WTC11 (cell line): ENCODE data around the gene VAMP2. TPM values are rescaled to one million over a fixed set of nuclear protein-coding genes. Genes with fewer than 3 reads are reported as not detected.

Experiments used
- ATAC-seq: fragments of 200-7000 bp; cut with Tn5 transposase; 2 replicates; pipeline ENCODE4 v1.10.0; 2021; ENCODE audit warnings: mild to moderate bottlenecking, moderate library complexity
- CTCF ChIA-PET: fragments of 300-600 bp; sonication (Branson Sonifier 250); formaldehyde crosslinking; loops from one replicate; lab custom pipeline; 2021; ENCODE audit warnings: antibody characterized with exemption; lab: Charles Lee
- POLR2A ChIA-PET: fragments of 350-600 bp; sonication (Branson Sonifier 250); formaldehyde crosslinking; loops from one replicate; lab custom pipeline; 2021; ENCODE audit warnings: antibody characterized with exemption; lab: Charles Lee
- DNase-seq: peaks from one replicate; pipeline ENCODE4 v3.0.0; 2021; ENCODE audit warnings: low spot score
- H3K27ac Mint-ChIP-seq: 2 replicates; pipeline ENCODE4 v1.8.0; 2021; ENCODE audit warnings: mixed read lengths
- H3K27me3 Mint-ChIP-seq: 2 replicates; pipeline ENCODE4 v1.8.0; 2021; ENCODE audit warnings: low read depth, mild to moderate bottlenecking, moderate library complexity, mixed read lengths
- H3K36me3 Mint-ChIP-seq: 2 replicates; pipeline ENCODE4 v1.8.0; 2021; ENCODE audit warnings: mixed read lengths
- H3K4me1 Mint-ChIP-seq: 2 replicates; pipeline ENCODE4 v1.8.0; 2022; ENCODE audit warnings: mixed read lengths
- H3K4me3 Mint-ChIP-seq: 2 replicates; pipeline ENCODE4 v1.8.0; 2021; ENCODE audit warnings: mild to moderate bottlenecking, moderate library complexity, mixed read lengths
- H3K9me3 Mint-ChIP-seq: 2 replicates; pipeline ENCODE4 v1.8.0; 2021; ENCODE audit warnings: mixed read lengths
- EMX1 ChIP-seq: fragments of 250-450 bp; sonication (Bioruptor Pico); IDR thresholded peaks from 2 replicates; pipeline ENCODE4 v1.8.0; 2021; ENCODE audit warnings: mild to moderate bottlenecking
- IRF1 ChIP-seq: sonication (generic); formaldehyde crosslinking; IDR thresholded peaks from 2 replicates; pipeline ENCODE4 v1.8.0; 2023; ENCODE audit warnings: missing genetic modification reagents
- NR2C2 ChIP-seq: sonication (generic); formaldehyde crosslinking; IDR thresholded peaks from 2 replicates; pipeline ENCODE4 v1.8.0; 2022; ENCODE audit warnings: mild to moderate bottlenecking, missing genetic modification reagents
- TP53 ChIP-seq: sonication (generic); formaldehyde crosslinking; IDR thresholded peaks from 2 replicates; pipeline ENCODE4 v1.8.1; 2023; ENCODE audit warnings: mild to moderate bottlenecking, missing genetic modification reagents
- USF1 ChIP-seq: sonication (generic); formaldehyde crosslinking; IDR thresholded peaks from 2 replicates; pipeline ENCODE4 v1.8.0; 2022; ENCODE audit warnings: mild to moderate bottlenecking, missing genetic modification reagents
- USF2 ChIP-seq: sonication (generic); formaldehyde crosslinking; IDR thresholded peaks from 2 replicates; pipeline ENCODE4 v1.8.1; 2023; ENCODE audit warnings: mild to moderate bottlenecking, missing genetic modification reagents, moderate library complexity
- ZNF219 ChIP-seq: sonication (generic); formaldehyde crosslinking; IDR thresholded peaks from 2 replicates; pipeline ENCODE4 v1.8.0; 2023; ENCODE audit warnings: missing genetic modification reagents, mild to moderate bottlenecking, borderline replicate concordance
- ZNF423 ChIP-seq: fragments of 250-450 bp; sonication (Bioruptor Pico); IDR thresholded peaks from 2 replicates; pipeline ENCODE4 v2.1.2; 2022; ENCODE audit warnings: mild to moderate bottlenecking, moderate library complexity
- total RNA-seq: library from RNA; stranded (reverse); gene quantifications from 3 replicates; pipeline ENCODE4 v1.2.3, GENCODE V29; 2021
- TF ChIP-seq, protein P1 (sequence below): sonication (generic); formaldehyde crosslinking; IDR thresholded peaks from 2 replicates; pipeline ENCODE4 v1.8.0; 2022; ENCODE audit warnings: mild to moderate bottlenecking, missing genetic modification reagents
- TF ChIP-seq, protein P2 (sequence below): sonication (generic); formaldehyde crosslinking; IDR thresholded peaks from 2 replicates; pipeline ENCODE4 v1.8.0; 2023; ENCODE audit warnings: mild to moderate bottlenecking, missing genetic modification reagents
- TF ChIP-seq, protein P3 (sequence below): sonication (generic); formaldehyde crosslinking; IDR thresholded peaks from 2 replicates; pipeline ENCODE4 v1.8.1; 2023; ENCODE audit warnings: mild to moderate bottlenecking, moderate library complexity, missing genetic modification reagents

Gene VAMP2
- total RNA-seq, 1 experiment from 2014 or later: 27.4 TPM

DNA sequence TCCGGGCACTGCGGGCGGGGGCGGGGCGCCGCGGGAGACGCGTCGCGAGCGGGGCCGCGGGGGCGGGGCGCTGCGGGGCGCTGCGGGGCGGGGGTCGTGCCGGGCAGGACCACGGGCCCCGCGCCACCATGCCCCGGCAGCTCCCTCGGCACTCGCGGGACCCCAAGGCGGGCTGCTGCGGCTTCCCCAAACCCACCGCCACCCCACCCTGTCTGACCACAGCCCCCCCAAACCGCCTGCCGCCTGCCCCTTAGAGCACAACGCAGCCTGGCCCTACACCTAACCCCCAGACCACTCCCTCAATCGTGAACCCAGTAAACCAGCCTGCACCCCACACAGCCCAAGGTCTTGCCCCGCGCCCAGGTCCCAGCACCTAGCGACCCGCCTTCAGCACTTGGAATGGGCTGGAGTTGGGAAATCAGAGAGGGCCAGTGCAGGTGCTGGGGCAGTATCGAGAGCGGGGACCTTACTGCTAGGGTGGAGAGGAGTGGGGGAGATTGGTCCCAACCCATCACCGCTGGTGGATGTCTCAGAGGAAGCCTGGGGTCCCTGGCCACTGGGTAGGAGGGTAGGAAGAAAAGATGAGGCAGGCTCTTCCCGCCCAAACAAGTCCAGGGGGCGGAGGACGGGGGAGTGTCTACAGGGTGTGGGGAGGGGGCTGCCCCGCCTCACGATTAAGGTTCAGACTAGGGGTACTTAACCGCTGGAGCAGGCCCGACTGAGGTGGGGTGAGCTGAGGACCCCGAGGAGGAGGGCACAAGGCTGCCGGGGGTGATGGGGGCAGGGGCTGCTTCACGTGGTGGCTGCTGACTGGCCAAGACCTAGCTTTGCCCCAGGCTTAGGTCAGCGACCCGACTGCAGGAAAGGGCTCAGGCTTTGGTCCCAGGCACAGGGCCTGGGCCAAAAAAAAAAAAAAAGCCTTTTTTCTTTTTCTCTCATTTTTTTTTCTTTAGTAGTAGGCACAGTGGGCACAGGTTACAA, 539 bp upstream of the VAMP2 start:
- ChIA-PET CTCF (interaction anchor here (0.6 to 1.5 kb wide), 14 partner anchors 9 to 622 kb away, joined by 3 to 10 read pairs (median 4); partner anchors contain the start of gene TMEM107), POLR2A (interaction anchor here (1.0 to 2.1 kb wide), 7 partner anchors 9 to 47 kb away, joined by 3 to 39 read pairs (median 4); partner anchors contain the start of genes AURKB and PER1)
- ATAC-seq: peak; percentile 69

More for the DNA sequence above, 539 bp upstream of the VAMP2 start:
- Mint-ChIP-seq H3K9me3 (no peaks in the 10 kb centered on the region), H3K27me3 (no peaks in the 10 kb centered on the region), H3K27ac (peak overlapping the region; percentile 100), H3K4me3 (peak overlapping the region; percentile 89), H3K4me1 (peaks cover 47% of the 10 kb centered on the region), H3K36me3 (peaks cover 8% of the 10 kb centered on the region)
- peak; percentile 80 for DNase-seq
- TF ChIP-seq NR2C2 (CRISPR knock-in tag): no peak
- TF ChIP-seq TP53 (CRISPR knock-in tag): 0 out of 2 replicates have a peak, but pooled peaks have one; percentile 4
- TF ChIP-seq USF2 (CRISPR knock-in tag): peak; percentile 71
- TF ChIP-seq EMX1 (CRISPR knock-in tag): peak; percentile 53; the same call in 1 of the 2 replicates
- TF ChIP-seq, protein P1, sequence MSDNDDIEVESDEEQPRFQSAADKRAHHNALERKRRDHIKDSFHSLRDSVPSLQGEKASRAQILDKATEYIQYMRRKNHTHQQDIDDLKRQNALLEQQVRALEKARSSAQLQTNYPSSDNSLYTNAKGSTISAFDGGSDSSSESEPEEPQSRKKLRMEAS (CRISPR knock-in tag): peak; percentile 76; the same call in 1 of the 2 replicates
- no peak for TF ChIP-seq ZNF423 (CRISPR knock-in tag)
- TF ChIP-seq IRF1 (CRISPR knock-in tag): no peak
- no peak for TF ChIP-seq ZNF219
- TF ChIP-seq, protein P2, sequence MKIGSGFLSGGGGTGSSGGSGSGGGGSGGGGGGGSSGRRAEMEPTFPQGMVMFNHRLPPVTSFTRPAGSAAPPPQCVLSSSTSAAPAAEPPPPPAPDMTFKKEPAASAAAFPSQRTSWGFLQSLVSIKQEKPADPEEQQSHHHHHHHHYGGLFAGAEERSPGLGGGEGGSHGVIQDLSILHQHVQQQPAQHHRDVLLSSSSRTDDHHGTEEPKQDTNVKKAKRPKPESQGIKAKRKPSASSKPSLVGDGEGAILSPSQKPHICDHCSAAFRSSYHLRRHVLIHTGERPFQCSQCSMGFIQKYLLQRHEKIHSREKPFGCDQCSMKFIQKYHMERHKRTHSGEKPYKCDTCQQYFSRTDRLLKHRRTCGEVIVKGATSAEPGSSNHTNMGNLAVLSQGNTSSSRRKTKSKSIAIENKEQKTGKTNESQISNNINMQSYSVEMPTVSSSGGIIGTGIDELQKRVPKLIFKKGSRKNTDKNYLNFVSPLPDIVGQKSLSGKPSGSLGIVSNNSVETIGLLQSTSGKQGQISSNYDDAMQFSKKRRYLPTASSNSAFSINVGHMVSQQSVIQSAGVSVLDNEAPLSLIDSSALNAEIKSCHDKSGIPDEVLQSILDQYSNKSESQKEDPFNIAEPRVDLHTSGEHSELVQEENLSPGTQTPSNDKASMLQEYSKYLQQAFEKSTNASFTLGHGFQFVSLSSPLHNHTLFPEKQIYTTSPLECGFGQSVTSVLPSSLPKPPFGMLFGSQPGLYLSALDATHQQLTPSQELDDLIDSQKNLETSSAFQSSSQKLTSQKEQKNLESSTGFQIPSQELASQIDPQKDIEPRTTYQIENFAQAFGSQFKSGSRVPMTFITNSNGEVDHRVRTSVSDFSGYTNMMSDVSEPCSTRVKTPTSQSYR: 0 out of 2 replicates have a peak, but pooled peaks have one; percentile 45
- peak; percentile 49; the same call in 1 of the 2 replicates for TF ChIP-seq USF1
- TF ChIP-seq, protein P3, sequence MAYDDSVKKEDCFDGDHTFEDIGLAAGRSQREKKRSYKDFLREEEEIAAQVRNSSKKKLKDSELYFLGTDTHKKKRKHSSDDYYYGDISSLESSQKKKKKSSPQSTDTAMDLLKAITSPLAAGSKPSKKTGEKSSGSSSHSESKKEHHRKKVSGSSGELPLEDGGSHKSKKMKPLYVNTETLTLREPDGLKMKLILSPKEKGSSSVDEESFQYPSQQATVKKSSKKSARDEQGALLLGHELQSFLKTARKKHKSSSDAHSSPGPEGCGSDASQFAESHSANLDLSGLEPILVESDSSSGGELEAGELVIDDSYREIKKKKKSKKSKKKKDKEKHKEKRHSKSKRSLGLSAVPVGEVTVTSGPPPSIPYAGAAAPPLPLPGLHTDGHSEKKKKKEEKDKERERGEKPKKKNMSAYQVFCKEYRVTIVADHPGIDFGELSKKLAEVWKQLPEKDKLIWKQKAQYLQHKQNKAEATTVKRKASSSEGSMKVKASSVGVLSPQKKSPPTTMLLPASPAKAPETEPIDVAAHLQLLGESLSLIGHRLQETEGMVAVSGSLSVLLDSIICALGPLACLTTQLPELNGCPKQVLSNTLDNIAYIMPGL (CRISPR knock-in tag): peak; percentile 3; the same call in 1 of the 2 replicates
